Hindlimb muscle (tissue), 1 donor: ENCODE results near the gene PTMS. TPM values are rescaled to one million over a fixed set of nuclear protein-coding genes. Genes with fewer than 3 reads are reported as not detected.

Experiments used
- DNase-seq: peaks from one replicate; pipeline ENCODE4 v3.0.0-alpha.2; 2013
- polyA plus RNA-seq: library from polyadenylated mRNA; unstranded; fragments of 120-200 nt; gene quantifications from one replicate; pipeline ENCODE4 v1.2.1, GENCODE V29; 2013; ENCODE audit not compliant: insufficient read length

The PTMS gene
- polyA plus RNA-seq, 1 donor = 373 TPM

DNA sequence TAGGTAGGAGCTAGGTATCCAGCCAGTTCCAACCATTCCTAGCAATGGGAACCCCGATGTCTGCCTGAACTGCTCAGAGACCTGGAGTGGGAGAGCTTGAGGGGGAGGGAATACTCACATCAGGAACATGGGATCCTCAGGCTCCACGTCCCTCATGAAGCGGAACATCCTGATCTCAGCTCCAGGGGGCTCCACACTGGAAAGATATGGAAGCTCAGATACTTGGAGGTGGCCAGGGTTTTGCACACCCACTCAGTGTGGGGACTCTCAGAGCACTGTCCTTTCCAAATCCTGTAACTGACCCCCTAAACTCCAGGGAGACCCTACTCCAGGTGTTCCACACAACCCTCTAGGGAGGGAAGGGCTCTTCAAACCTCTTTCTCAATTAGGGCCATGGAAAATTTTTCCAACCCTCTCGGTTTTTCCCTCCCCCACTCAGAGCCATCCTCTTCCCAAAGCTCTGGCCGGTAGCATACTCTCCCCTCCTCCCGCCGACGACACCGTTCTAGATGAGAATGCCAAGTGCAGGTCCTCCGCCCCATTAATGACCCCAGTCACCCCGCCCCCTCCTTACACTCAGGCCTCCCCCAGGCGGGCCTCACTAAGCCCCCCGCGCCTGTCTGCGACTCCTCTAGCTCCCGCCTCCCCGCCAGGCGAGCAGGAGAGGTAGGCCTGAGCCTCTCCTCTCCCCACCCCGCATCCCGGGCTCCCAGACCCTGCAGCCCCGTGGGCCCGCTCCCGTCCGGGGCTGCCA is 13.8 kb upstream of the PTMS start:
- DNase-seq = peak; percentile 59

DNA sequence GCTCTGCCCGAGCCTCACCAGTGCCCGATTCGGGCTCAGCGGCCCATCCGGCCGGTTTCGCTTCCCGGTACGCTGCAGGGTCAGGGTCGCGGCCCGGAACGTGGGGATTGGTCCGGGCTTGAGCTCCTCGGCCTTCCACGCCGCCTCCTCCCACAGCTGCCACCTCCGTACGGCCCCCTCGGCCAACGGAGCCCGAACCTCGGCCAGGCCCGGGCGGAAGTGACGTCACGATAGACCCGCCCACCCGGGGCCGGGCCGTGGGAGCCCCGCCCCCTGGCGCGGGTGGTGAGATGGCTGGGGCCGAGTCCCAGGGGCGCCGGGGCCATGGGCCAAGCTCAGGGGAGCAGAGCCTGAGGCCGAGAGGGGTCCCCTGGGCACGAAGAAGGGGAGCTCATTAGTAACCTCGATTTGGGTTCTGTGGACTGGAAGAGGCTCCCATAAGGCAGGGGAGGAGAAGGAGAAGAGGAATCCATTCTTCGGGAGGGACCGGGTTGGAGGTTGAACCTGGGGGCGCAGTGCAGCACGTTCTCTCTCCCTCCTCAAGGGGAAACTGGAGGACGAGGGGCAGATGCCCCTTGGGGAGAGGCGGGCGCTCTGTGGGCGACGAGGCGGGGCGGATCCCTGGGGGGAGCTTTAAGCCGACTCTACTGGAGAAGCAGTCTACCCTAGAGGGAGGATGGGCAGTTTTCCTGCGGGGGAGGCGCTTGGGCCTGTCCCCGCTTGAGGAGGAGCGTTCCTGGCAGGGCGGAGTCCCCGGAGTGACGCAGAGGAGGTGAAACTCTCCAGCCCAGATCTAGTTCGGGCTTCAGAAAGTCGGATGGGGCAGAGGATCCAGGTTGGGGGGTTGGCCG is 13.0 kb upstream of the PTMS start, which contains the start of gene MLF2:
Gene MLF2 (minus strand): TSS at position 221 of the 851 bp plus-strand sequence. CDS start 807 bp downstream, outside the sequence.
- DNase-seq = peak; percentile 99

DNA sequence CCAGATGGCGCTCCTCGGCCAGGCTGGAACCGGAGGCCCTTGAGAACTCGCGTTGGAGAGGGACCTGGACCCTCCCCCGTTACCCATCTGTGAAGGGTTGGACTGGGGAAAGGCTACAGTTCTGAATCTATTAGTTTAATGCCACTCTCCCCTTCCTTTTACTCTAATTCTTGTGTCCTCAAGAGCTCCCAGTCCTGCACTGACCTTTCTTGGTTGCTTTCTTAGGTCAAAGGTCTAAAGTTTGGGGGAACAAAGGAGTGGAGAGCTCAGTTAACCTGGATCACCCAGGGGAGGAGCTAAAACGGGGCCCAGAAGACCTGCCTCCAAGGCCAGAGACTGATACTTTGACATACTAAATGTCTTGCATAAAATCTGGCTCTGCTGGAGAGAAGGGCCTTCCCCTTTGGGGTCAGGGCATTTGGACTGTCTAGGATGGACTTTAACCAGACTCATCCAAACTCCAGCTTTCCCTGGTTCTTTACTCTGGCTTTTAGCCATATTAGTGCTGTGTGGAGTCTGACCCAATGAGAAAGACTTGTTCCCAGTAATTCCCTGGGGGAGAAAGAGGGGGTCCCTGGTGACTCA is 12.3 kb upstream of the PTMS start:
- no peak for DNase-seq

DNA sequence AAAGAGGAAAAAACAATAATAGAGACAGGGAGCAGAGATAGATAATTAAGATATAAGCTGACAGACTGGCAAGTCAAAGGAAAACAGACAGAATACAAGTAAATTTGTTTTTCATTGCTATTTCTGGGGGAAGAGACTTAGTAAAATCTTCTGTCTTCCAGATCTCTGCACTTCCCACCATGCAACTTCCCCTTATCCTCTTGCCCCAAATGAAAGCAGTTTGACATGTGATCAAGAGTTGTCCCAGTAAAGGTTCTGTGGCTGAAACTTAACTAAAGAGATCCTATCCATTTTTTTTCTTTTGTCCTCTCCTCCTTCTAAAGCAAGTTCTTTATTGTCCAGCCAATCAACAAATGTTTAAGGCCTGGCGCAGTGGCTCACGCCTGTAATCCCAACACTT is 11.8 kb upstream of the PTMS start:
- DNase-seq = no peak

DNA sequence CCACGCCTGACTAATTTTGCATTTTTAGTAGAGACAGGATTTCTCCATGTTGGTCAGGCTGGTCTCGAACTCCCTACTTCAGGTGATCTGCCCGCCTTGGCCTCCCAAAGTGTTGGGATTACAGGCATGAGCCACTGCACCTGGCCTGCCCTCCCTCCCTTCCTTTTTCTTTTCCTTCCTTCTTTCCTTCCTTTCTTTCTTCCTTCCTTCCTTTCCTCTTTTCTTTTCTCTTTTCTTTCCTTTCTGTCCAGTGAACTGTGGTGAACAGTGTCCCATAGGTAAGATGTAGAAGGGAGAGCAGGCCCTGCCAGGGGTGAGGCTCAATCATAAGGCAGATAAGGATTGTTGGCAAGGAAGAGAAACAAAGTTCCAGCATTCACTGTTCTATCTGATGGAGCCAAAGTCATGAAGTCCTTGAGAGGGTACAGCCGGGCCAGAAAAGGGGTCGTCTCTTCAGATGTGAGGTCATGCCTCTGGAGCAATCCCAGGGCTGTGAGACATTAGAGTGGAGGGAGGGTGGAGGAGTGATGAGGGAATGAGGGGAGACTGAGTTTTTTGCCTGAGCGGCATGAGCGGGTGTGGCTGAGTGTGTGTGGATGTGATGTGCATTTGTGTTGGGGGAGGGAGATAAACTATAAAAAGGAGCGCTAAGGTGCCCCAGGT is 9.0 kb upstream of the PTMS start:
- DNase-seq = no peak

DNA sequence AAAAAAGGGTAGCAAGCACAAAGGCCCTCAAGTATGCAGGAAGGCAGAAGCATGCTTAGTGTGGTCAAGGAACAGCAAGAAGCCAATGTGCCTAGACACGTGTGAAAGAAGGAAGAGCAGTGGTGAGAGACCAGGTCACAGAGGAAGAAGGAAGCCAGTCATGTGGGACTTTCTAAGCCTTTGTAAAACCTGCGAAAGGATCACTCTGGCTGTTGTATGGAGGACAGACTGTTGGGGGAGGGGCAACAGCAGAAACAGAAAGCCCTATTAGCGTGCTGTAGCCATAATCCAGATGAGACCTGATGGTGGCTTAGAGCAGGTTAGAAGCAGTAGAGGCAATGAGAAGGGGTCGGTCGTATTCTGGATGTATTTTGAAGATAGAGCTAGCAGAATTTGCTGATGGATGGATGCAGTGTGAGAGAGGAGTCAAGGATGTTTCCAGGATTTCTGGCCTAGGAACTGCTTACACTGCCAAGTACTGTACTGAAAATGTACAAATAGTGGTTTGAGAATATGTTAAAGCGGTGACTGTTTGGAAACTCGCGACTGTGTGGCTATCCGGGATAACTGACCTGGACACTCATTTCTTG is 7.6 kb upstream of the PTMS start:
- no peak for DNase-seq

DNA sequence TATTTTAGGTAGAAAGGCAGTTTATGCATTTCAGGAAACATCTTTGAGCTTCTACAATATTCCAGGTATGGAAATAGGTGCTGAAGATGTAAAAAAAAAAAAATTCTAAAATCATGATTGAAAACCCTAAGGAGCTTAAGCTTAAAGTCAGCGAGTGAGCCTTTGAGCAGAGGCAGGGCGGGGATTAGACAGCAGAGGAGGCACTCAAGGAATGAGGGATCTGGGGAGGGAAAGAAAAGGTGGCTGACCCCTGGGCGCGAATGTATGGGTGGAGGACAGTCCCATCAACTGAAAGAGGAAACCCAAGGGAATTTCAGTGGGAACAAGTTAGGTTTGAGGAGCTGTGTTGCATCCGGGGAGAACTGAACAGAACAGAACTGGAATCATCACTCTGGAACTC is 6.4 kb upstream of the PTMS start:
- DNase-seq = no peak

DNA sequence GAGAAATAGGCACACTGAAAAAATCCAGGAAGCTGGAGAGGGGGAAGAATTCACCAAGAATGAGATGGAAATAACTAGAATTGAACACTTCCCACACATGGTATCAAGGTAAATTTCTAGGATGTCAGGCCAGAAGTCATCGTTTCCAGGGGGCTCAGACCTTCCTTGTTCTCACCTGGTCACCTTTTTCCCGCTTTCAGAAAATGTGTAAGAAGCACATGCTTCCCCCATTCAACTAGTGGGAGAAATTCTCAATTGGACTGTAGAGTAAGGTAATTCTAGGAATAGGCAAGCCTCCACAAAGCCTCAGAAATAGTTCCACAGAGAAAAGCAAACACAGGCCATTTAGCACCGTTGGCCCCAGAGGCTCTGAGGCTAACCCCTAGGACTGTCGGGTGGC is 2.8 kb upstream of the PTMS start:
- DNase-seq = no peak

DNA sequence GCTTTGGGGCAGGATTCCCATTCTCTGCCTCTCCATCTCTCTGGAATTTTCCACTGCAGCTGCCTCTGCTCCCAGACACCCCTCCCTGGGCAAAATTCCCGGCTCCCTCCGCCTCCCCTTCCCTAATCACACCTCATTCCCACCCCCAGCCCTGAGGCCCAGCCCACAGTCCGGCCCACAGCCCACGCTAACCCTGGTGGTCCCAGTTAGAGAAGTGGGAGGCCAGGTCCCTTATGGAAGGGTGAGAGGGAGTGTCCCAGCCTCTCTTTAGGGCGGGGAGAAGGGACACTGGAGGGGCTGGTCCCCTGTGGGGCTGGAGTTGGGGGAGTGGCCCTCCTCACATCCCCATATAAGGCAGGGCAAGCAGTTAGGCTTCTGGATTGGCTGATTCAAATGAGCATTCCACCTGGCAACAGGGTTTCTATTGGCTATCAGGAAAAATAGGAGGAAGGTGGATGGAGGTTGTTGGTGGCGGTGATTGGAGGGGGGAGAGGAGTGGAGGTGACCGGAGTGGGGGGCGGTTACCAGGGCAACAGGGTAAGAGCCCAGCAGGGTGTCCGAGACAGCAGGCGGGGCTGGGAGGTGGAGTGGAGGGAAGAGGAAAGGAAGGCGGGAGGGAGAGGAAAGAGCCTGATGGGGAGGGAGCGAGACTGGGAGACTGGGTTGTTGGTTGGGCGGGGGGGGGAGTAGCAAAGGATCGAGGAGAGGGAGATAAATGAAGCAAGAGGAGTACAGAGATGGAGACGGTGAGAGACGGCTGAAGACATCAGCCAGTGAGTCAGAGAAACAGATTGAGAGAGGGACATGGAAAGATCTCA is 1.9 kb upstream of the PTMS start:
- DNase-seq = peak; percentile 97

DNA sequence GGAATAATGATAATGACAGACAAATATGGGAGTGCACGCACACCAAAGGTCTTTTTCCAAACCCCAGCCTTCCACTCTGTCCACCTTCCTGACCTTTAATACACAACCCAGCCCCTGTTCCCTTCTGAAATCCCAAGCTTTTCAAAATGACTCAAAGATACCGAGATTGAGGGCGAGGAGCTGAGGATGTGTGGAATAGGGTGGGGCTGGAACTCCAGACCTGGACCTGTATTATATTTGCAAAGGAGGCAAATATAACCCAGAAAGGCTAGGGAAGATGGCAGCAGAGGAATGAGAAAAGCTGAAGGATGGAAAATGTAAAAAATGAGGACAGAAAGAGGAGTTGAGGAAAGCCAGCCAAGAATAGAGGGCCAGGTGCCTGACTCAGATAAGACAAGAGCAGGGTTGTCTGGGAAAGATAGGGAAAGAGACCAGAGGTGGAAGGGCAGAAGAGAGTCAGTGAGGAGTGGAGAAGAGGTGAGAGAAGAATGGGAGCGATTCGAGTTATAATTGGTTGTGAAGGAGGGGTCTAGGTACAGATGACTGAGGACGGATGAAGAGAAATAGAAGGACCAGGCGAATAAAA is 1.0 kb upstream of the PTMS start:
- no peak for DNase-seq

DNA sequence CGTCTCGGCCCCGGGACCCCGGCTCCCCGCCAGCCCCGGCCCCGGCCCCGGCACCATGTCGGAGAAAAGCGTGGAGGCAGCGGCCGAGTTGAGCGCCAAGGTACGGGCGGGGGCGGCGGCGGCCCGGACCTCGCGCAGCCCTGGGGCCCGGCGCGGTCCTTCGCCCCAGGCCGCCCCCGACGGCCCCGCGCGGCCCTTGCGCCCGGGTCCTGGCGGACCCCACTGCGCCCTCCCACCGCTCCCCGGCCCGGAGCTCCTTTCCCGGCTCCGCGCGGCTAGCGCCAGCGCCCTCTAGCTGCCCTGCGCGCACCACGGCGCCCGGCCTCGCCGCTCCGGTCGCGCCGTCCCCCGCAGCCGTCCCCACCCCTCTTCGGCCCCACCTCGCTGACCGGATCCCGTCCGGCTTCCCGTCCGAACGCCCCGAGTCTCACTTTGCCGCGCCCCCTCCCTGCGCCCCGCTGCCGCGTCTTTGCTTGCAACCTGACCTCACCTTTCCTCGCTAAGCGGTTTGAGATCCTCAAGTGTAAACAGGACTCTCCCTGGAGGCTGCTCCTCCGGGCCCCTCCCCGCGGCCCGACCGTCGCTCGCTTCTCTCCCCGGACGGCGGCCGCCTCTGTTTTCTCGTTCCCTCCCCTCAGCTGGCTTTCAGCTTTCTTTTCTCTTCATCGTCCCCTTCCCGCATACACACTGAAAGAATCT is 637 bp downstream of the PTMS start:
- DNase-seq = peak; percentile 90

DNA sequence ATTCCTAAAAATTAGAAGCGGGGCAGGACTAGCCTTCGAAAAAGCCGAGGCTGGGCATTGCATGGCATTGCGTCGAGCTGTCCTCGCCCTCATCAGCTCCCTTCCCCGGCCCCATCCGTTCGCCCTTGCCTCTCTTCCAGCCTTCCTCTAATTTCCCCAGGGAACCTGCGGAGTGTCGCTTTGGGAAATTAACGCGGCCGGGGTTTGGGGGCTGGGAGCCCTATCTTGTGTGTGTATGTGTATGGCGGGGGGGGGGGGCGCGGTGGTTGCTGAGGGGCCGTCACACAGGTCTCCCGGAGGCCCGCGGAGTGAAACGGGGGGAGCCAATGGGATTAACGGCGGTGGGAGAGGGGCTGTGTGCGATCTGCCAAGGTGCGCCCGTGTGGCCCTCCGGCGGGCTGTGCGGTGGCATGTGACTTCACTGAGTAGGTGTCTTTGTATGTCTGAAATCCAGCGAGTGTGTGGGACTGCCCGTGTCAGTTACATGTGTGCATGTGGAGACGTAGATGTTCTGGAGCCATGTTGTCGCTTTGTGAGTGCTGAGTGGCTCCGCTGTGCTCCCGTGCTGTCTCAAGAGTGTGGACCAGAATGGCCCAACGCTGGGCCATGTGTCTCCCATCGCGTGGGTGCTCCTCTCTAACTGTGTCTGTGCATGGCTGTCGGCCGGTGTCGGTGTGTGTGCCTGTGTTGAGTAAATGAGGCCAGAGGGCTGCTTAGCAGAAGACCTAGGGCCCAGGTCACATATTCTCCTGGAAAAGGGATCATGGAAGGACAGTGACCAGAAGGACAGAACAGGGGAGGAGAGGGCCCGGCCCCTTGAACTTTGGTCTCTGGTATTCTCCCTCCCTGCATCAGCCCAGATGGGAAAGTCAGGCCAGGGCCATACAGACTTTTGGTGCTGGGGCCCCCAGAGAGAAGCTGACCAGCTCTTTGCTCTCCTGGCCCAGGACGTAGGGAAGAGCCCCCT is 1.5 kb downstream of the PTMS start:
- no peak for DNase-seq

DNA sequence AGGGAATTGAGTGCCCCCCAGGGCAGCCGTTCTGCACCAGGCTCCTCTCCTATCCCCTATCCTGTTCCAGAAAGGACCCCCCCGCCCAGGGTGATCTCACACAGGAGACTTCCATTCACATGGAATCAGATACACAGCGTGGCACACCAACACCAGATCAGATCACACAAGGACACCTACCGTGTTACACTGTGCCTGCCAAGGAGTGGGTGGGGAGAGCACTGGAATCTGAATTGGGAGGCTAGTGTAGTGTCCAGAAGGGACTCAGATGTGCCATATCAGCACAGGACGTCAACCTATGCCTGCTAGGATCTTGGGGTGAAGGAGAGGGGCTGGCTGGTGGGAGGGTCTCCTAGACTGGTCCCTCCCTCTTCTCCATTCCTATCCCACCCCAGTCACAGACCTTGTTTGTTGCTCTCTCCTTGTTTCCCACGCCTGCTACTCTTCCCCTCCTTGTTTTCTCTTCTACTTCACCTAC is 2.3 kb downstream of the PTMS start:
- DNase-seq = no peak

DNA sequence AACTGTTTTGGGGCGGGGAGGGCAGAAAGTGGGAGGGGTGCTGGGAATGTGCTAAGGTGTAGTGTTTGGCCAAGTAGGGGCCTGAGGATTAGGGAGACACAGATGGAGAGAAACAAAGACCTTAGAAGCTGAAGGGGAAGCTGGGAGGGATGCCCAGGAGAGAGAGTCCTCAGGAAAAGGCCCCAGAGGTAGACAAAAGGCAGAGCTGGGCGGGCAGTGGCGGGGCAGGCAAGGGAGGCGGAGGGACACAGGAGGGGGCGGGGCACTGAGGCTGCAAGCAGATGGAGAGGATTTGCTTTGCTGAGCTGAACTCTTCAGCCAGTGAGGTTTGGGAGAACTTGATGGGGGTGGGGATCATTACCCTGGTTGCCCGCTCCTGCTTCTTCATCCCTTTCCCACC is 2.8 kb downstream of the PTMS start:
- DNase-seq = peak; percentile 51

DNA sequence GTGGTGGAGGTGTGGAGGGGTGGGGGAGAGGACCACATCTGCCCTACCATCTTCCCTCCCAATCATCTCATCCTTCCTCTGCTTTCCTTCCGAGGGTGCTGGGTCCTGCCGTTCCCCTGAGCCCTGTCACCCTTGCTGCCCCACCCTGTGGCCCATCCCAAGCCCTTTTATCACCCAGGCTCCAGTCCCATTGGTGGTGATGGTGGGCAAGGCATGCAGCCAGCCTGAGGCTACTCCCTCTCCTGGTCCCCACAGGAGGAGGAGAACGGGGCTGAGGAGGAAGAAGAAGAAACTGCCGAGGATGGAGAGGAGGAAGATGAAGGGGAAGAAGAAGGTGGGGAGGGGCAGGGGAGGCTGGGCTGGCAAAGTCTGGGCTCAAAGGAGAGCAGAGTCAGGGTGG is 3.5 kb downstream of the PTMS start:
- DNase-seq = no peak

DNA sequence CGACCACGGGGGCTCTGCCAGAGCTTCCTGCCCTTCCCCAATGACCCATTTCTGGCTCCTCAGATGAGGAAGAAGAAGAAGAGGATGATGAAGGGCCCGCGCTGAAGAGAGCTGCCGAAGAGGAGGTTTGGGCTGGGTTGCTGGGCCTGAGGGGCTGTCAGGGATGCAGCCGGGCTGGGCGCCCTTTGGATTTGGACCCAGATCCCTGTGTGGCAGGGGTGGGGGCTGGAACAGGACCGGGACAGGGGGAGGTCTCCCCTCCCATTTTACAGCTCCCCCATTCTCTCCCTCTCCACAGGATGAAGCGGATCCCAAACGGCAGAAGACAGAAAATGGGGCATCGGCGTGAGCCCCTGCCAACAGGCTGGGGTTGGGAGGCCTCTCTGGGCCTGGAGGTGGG is 3.9 kb downstream of the PTMS start:
- DNase-seq = no peak

DNA sequence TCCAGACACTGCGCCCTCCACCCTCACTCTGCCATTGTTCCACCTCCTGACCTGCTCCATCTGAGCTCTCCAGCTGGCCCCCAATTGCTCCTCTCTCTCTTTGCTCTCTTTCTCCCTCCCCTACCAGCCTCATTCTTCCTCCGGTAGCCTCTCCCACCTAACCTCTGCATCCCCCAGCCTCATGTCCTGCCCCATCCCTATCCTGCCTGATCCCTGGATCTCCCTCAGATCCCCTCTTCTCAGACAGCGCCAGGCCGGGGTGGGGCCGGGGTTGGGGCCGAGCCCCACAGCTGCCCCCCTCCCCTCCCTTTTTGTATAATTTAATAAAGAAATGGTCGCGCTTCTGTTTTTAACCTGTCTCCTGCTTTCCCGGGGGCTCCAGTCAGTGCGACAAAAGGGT is 4.4 kb downstream of the PTMS start:
- no peak for DNase-seq

DNA sequence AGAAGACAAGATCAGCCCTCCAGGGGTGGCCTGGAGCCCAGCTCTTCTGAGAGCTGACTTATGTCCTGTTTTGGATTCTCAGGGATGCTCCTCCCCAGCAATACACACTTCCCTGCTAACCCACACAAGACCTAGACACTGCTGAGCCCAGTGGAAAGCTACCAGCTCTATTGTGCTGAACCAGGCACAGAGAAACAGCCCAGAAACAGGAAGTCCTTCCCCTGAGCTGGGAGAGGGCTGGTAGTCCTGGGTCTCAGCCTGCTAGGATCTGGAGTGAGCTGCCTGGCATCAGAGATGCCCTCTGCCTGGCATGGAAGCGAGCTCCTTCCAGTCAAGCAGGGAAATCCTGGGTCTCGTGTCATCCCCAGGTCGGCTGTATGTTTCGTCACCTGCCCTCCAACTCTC is 4.9 kb downstream of the PTMS start:
- DNase-seq = no peak
